SKM-1 treated with dmso at 0.1 percent for 144 hours (cell line): ENCODE measurements around the gene SLC26A4.
A peak's percentile ranks its signal among the peaks of the same experiment; 100 is the strongest.

Experiments used
- DNase-seq: peaks from one replicate; lab custom pipeline; 2025; ENCODE audit not compliant: unreplicated experiment; lab: John Stamatoyannopoulos, UW

Gene SLC26A4

GRCh38 chr7:107743567-107744344 lies 83.1 kb downstream of the SLC26A4 start, which contains the start of gene CBLL1:
Gene CBLL1 (plus strand): TSS chr7:107744142. CDS start chr7:107744164, 22 bp downstream.
- peak; percentile 93 for DNase-seq

GRCh38 chr7:107744345-107744750 lies 83.7 kb downstream of the SLC26A4 start:
- DNase-seq, result no peak

GRCh38 chr7:107746006-107746405 lies 85.4 kb downstream of the SLC26A4 start:
- no peak for DNase-seq

GRCh38 chr7:107751113-107751512 lies 90.5 kb downstream of the SLC26A4 start:
- no peak for DNase-seq

- no peak for DNase-seq
These were observed 94.0 kb downstream of the SLC26A4 start for GRCh38 chr7:107754642-107755041.

GRCh38 chr7:107758667-107759066 lies 98.0 kb downstream of the SLC26A4 start:
- DNase-seq, result no peak

GRCh38 chr7:107767391-107767790 lies 106.8 kb downstream of the SLC26A4 start:
- DNase-seq, result no peak
